ENCODE measurements around the gene HSDL2.
"Not testable (repeated sequence)": the region's sequence is repeated elsewhere in the genome, so short reads cannot be mapped to it uniquely, and the experiment has no call there.

HSDL2 gene

DNA sequence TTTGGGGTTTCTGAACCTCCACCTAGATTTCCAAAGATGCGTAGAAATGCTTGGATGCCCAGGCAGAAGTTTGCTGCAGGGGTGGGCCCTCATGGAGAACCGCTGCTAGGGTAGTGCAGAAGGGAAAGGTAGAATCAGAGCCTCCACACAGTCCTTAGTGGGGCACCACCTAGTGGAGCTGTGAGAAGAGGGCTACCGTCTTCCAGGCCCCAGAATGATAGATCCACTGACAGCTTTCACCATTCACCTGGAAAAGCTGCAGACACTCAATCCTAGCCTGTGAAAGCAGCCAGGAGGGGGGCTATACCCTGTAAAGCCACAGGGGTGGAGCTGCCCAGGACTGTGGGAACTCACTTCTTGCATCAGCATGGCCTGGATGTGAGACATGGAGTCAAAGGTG is 13.3 kb upstream of the HSDL2 start:
- DNase-seq (ENCODE audit: low read depth), result no peak

DNA sequence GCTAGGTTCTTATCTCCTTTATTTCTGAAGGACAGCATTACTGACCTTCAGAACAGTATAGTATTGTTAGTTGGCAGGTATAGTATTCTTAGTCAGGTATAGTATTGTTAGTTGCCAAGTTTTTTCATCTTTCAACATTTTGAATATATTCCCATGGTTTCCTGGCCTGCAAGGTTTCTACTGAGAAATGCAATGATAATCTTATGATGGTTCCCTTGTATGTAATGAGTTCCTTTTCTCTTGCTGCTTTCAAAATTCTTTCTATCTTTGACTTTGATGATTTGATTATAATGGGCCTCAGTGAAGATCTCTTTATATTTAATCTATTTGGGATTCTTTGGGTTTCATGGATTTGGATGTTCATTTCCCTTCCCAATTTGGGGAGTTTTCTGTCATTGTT is 12.4 kb upstream of the HSDL2 start:
- no peak for DNase-seq (ENCODE audit: low read depth)

DNA sequence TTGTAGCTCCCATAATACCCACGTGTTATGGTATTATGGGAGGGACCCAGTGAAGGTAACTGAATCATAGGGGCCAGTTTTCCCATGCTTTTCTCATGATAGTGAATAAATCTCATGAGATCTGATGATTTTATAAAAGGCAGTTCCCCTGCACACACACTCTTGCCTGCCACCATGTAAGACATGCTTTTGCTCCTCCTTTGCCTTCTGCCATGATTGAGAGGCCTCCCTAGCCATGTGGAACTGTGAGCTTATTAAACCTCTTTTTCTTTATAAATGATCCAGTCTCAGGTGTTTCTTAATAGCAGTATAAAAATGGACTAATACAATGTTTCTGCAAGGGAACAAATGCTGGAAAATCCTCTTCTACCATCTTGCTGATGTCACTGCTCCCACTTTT is 10.1 kb upstream of the HSDL2 start:
- DNase-seq (ENCODE audit: low read depth), result no peak

DNA sequence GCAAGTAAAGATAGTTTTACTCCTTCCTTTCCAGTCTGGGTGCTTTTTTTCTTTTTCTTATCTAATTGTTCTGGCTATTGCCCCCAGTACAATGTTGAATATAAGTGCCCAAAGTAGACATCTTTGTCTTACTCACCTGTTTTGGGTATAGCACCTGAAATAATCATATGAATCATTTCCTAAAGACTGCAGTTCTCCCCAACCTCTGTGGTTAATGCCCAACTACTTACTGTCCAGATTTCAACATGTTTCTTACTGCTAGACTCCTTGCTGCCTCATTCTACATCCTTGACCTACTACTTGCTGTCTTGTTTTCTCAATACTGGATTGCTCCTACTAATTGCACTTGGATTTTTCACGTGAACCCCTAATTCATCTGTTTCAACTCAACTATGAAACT is 8.8 kb upstream of the HSDL2 start:
- DNase-seq (ENCODE audit: low read depth), result no peak

DNA sequence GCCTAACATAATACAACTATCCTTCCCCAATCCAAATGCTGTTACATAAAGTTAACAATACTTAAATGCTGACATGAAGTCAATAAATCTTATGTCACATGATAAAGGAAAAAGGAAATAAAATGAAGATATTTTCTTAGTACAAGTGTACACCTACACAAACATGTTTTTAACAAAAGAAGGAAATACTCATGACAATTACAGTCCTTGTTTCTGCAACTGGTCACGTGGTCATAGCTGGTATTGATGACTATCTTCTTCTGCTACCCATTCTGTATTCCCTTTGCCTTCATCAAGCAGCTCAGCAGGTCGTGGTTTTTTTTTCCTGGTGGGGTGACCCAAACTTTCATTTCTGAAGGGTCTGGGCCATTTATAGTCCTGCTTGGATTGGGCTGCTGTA is 6.2 kb upstream of the HSDL2 start:
- not testable (repeated sequence) for DNase-seq (ENCODE audit: low read depth)

DNA sequence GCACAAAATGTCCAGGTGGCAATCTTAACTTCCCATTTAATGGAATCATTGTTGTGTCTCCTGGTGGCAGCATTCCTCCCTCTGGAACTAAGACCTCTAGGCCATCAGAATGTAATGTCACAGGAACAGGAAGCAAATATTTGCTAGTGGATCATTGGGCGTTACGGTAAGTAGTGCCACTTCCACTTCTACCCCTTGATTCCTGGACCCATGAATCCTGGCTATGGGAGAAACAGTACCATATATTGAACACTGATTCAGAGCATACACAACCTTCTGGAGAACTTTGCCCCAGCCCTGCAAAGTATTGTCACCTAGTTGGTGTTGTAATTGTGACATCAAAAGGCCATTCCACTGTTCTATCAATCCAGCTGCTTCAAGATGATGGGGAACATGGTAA is 5.7 kb upstream of the HSDL2 start:
- DNase-seq (ENCODE audit: low read depth), result not testable (repeated sequence)

DNA sequence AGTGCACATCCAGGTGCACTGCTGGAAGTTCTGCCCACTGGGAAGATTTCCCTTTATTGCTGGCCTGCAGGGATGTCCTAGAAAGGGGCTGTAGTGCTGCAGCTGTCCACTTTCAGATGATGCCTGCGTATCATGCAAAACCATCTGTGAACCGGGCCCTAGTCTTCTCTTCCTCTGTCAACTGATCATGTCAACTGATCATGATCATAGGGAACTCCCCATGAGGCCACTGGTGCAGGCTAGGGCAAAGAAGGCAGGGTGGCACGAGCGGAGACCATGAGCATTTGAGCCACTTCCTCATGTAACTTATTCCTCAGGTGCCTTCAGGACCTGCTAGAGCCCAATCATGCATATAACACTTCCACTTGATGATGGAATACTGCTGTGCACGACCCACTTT is 4.5 kb upstream of the HSDL2 start:
- DNase-seq (ENCODE audit: low read depth), result no peak

DNA sequence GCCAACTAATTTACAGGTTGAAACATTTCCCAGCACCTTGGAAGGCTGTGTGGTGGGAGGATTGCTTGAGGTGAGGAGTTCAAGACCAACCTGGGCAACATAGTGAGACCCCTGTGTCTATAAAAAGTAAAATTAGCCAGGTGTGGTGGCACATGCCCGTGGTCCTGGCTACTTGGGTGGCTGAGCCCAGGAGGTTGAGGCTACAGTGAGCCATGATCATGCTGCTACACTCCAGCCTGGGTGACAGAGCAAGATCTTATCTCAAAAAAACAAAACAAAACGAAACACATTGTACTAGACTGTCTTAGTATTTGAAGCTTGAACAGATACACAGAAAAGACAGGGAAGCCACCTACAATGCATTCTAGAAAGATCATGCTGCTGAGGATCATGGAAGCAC is 2.8 kb upstream of the HSDL2 start:
- DNase-seq (ENCODE audit: low read depth), result no peak

DNA sequence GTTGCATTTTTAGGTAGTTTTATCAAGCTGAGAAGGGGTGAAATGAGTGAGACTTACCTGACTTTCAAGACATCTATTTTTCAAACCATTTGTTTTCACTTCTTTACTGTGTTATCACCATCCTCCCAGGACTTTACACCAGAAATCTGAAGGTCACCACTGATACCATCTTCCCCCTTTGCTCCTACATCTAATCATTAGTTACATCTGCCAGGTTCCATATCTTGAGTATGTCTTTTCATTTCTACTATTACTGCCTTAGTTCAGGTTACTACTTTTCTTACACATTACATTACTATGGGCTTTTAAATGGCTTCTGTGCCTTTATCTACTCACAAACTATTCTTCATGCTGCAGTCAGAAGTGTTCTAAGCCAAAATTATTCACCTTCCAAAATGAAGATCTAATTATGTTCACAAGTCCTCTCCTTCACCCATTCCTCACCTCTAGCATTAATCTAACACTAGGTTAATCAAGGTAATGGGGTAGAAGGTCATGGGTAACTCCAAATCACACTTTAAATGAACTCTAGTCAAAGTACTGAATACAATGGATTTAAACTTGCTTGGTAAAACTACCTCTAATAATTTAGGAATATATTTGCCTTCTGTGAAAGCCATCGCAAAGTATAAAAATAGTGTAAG is 2.1 kb upstream of the HSDL2 start:
- DNase-seq (ENCODE audit: low read depth), result no peak

DNA sequence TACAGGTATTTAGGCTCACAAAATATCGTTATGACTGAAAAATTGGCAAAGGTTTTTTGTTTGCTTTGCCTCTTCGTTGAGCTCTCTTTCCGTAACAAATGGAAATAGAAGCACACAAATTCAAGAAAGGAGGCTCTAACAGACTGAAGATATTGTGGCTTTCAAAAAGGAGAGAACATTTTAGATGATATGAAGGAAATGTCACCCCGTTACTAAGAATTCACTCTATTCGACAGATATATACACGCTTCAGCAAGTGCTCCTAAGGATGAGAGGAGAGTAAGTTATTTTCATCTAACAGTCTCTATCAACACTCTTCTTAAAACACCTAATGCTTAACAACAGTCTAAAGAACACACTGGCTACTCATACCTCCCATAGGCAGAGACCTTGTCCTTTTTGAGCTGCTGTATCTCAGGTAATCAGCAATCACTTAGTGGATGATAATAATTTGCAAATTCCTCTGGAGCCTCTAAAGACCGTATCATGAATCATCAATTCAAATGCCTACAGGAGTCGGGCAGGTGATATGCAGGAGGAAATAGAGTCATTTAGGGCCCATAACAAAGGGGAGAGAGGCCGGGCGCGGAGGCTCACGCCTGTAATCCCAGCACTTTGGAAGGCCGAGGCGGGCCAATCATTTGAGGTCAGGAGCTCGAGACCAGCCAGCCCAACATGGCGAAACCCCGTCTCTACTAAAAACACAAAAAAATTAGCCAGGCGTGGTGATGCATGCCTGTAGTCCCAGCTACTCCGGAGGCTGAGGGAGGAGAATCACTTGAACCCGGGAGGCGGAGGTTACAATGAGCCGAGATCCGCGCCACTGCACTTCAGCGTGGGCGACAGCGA is 1.4 kb upstream of the HSDL2 start:
- DNase-seq (ENCODE audit: low read depth), result no peak

DNA sequence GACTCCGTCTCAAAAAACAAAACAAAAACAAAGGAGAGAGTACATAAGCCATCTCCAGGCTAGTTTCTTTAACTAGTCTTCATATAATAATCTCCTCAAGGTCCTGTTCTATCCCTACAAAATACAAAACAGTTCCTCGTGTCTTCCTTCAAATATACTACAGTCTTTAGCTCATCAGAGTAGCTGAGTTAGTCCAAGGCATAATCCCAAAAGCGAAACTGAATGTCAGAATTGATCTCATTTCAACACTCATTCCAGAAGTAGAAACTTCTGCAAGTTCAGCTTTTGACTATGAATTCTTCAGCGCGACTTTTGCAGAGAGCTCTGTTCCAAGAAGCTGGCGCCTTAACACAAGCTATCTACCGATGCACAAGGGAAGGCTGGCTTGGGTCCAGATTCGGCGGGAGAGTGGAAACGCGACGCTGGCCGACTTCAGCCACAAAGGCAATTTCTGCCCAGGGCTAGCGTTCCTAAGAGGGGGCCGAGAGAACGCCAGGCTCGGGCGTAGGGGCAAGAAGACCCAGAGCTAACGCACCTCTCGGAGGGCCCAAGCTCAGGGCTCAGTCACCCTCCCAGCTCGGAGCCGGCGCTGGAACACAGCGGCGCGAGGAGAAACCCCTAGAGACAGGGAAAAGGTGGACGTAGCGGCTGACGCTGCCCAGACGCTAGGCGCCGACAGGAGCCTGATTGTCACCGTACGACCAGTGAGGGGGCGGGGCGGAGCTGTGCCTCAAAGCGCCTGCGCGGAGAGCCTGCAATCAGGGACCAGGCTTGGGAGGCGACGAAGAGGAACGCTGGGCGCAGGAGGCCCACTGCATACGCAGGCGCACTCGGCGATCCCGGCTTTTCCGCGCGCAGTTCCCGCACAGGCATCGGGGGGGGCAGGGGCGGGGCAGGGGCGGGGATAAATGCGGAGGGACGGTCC is 469 bp upstream of the HSDL2 start:
- DNase-seq (ENCODE audit: low read depth), result peak; percentile 95

DNA sequence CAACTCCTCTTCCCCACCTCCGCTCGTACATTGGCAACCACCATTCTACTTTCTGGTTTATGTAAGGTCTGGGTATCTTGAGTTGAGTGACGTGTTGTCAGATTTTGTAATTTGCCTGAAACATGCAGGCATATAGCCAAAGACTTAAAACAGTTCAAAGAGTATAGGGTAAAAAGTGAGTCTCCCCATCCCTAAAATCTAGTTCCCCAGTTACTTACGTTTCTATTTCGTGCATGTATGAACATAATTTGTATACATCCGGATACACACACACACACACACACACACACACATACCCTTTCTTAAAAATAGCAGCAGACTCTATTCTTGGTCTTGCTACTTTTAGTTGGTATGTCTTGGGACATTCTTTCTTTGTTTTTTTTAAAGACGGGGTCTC is 915 bp downstream of the HSDL2 start:
- DNase-seq (ENCODE audit: low read depth), result no peak

DNA sequence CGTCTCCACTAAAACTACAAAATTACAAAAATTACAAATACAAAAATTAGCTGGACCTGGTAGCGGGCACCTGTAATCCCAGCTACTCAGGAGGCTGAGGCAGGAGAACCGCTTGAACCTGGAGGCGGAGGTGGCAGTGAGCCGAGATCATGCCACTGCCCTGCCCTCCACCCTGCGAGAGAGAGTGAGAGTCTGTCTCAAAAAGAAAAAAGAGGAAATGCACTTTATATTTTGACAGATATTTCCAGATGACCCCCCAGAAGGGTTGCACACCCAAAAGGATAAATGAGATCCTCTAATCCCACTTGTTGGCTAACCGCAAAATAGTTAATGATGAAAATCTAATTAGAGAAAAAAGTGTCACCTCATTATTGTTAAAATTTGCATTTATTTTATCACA is 2.2 kb downstream of the HSDL2 start:
- DNase-seq (ENCODE audit: low read depth), result no peak

DNA sequence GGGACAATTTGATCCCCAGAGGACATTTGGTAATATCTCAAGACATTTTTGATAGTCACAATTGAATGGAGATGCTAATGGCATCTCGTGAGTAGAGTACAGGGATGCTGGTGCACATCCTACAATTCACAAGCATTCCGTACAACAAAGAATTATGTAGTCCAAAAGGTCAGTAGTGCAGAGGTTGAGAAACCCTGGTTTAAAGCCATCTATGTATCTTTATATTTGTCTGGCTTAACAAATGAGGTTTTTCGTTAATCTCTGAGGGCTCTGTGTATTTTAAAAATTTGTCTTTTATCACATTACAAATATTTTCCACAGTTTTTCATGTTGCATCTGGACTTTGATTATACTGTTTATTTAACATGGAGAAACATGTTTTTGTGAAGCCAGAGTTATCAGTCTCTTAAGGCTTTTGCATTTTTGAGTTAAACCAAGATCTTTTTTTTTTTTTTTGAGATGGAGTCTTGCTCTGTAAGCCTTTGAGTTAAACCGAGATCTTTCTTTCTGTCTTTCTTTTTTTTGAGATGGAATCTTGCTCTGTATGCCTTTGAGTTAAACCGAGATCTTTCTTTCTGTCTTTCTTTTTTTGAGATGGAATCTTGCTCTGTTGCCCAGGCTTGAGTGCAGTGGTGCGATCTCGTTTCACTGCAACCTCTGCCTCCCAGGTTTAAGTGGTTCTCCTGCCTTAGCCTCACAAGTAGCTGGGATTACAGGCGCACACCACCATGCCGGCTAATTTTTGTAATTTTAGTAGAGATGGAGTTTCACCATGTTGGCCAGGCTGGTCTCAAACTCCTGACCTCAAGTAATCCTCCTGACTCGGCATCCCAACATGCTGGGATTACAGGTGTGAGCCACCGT is 2.8 kb downstream of the HSDL2 start:
- no peak for DNase-seq (ENCODE audit: low read depth)

DNA sequence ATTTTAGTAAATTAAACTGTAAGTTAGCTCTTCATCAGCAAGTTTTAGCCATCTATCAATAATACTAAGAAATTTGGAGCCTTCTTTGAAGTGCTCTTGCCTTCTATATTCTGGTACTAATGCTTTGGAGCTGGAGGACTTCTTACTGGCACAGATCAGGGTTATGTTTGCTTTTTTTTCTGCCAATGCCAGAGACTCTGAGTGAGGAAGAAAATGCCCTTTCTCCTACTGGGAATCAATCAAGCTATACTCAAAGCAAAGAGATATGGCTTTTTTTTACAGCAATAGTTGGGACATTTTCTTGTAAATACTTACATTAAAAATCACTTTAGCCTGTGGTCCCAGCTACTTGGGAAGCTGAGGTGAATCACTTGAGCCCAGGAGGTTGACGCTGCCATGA is 4.3 kb downstream of the HSDL2 start:
- no peak for DNase-seq (ENCODE audit: low read depth)

DNA sequence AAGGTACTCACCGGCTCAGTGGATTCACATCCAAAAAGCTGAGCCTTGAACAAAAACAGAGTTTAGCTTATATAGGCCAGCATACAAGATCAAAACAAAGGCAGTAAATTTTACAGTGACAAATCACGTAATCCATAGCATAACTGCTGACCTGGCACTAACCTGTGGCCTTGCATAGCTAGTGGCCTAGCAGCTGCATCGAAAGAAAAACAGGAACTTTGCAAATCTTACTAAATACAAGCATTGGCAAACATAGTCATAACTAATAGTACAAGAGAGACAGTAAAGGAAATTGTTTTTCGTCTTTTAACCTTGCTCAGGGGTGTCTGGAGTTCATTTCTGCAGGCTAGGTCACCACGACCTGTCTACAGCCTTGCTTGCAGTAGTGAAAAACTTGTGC is 4.8 kb downstream of the HSDL2 start:
- DNase-seq (ENCODE audit: low read depth), result no peak

DNA sequence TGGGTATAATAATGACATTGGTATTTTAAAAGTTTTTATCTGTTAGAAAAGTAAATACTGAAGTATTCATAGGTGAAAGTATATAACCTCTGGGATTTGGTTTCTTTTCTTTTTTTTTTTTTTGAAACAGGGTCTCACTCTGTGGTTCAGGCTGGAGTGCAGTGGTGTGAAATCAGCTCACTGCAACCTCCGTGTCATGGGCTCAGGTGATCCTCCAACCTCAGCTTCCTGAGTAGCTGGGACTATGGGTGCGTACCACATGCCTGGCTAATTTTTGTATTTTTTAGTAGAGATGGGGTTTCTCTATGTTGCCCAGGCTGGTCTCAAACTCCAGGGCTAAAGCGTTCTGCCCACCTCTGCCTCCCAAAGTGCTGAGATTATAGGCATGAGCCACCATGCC is 7.2 kb downstream of the HSDL2 start:
- no peak for DNase-seq (ENCODE audit: low read depth)

DNA sequence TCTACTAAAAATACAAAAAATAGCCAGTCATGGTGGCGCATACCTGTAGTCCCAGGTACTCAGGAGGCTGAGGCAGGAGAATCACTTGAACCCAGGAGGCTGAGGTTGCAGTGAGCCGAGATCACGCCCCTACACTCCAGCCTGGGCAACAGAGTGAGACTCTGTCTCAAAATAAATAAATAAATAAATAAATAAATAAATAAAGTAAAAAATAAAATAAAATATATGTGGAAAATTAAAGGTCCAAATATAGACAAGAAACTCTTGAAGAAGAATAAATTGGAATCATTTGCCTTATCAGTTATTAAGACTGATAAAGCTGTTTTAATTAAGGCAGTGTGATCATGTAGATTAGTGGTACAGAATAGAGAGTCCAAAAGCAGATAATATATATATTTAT is 10.0 kb downstream of the HSDL2 start:
- DNase-seq (ENCODE audit: low read depth), result not testable (repeated sequence)

DNA sequence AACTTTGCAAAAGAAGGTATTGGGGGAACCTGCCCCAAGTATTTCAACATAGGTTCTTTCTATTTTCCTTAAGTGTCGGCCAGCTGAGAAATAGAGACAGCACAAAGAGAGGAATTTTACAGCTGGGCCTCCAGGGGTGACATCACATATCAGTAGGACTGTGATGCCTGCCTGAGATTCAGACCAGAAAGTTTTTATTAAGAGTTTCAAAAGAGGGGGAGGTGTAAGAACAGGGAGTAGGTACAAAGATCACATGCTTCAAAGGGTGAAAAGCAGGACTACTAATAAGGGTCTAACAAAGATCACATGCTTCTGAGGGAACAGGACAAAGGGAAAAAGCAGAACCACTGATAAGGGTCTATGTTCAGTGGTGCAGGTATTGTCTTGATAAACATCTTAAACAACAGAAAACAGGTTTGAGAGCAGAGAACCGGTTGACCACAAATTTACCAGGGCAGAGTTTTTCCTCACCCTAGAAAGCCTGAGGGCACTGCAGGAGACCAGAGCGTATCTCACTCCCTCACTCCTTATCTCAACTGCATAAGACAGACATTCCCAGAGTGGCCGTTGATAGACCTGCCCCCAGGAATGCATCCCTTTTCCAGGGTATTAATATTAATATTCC is 12.1 kb downstream of the HSDL2 start:
- DNase-seq (ENCODE audit: low read depth), result not testable (repeated sequence)

DNA sequence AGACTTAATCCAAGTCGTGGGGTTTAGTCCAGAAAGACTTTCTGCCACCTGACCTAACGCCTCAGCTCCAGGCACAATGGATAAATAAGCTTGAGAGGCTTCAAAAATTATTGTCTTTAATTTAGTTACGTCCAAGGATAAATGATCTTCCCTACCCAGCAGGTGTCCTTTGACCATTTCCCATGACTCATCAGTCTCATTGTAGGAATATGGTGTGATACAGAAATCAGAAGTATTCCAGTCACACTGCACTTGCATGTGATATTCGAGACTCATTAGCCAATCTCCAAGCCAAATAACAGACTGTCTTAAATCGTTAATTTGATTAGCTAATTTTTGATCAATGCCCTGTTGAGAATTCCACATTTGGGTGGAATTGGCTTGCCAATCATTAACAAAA is 13.2 kb downstream of the HSDL2 start:
- DNase-seq (ENCODE audit: low read depth), result not testable (repeated sequence)

DNA sequence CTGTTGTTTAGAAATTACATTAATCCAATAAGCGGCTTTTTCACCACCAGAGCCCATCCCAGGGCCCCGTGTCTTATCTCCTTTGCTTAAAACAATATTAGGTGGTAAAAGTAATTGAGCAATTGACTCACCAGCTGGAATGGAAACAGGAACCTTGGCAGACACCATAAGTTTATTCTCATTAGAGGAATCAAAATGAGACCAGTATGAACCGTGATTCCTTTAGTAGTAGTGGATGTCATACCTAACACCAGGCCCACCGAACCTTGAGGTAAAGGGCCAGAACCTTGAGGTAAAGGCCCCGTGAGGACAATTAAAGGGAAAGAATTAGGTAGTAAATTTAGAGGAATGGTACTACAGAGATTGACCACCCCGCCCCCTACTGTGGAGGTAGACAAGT is 16.5 kb downstream of the HSDL2 start:
- DNase-seq (ENCODE audit: low read depth), result no peak

Measured in T-helper 22 cell (primary cell).